Stomach smooth muscle (tissue), 2 donors: Measurements from ENCODE around the gene SOX13.
"Not testable (repeated sequence)": the region's sequence is repeated elsewhere in the genome, so short reads cannot be mapped to it uniquely, and the experiment has no call there.

ENCODE experiments used
- H3K27ac ChIP-seq: one replicate; pipeline ENCODE4 v1.7.0; 2013; ENCODE audit warnings: mild to moderate bottlenecking, low read length, inconsistent platforms
- H3K27me3 ChIP-seq, 2 donors: one replicate each; pipeline ENCODE4 v1.7.0; 2013; ENCODE audit warnings: low read length in 2 of 2; ENCODE audit not compliant: insufficient read depth in 2 of 2, control insufficient read depth in 1 of 2
- H3K36me3 ChIP-seq, 2 donors: one replicate each; pipeline ENCODE4 v1.7.0; 2013; ENCODE audit warnings: low read length in 2 of 2; ENCODE audit not compliant: control insufficient read depth in 2 of 2, insufficient read depth in 2 of 2
- H3K4me1 ChIP-seq: one replicate; pipeline ENCODE4 v1.7.0; 2013; ENCODE audit warnings: low read length; ENCODE audit not compliant: control insufficient read depth, insufficient read depth
- H3K4me3 ChIP-seq, 2 donors: one replicate each; pipeline ENCODE4 v1.7.0; 2013; ENCODE audit warnings: low read length in 2 of 2
- H3K9ac ChIP-seq, 2 donors: one replicate each; pipeline ENCODE4 v1.7.0; 2013; ENCODE audit warnings: low read length in 2 of 2, mild to moderate bottlenecking in 1 of 2
- H3K9me3 ChIP-seq, 2 donors: one replicate each; pipeline ENCODE4 v1.7.0; 2013; ENCODE audit warnings: low read length in 2 of 2; ENCODE audit not compliant: control insufficient read depth in 2 of 2
- donor health status: healthy.
- donor health status: Pancreatic carcinoma.

The SOX13 gene

DNA sequence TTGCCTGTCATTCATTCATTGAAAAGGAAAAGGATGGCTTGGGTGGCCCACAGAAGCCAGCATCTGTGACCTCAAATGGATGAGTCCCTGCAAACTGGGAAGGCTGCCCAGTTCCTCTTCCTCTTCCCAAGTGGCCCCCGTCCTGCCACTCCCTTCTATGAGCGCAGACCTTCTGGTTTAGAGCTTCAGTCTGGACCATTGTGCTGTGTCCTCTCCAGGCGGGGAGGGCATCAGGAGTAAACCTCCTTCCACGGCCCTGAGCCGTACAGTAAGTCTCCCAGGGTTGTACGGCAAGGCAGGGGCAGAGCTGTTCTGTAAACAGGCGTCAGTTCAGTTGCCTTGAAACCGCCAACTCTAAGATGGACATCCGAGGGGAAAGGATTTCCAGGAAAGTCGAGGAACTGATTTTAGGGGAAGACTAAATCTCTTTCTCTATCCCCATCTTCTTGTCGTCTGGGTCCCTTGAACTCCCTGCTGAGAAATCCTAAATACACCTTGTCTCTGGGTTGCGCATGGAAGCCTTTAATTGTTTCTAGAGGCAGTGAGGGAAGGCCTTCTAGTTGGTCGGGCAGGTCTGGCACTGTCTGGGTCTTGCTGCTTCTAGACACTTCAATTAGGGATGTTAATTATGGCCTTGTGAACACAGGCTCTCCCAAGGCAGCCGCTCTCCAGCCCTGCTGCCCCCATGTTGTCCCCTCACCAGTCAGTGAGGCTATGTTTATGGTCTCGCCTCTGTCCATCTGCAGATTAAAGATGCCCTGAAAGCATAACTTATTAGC, 22.1 kb downstream of the SOX13 start:
- Histone ChIP-seq H3K27ac (no peak overlapping the region), H3K36me3 (no peaks in the 10 kb centered on the region), H3K27me3 (peaks cover 0 to 2% of the 10 kb centered on the region in 2 donors), H3K9me3 (no peaks in the 10 kb centered on the region), H3K4me3 (no peak overlapping the region), H3K4me1 (no peaks in the 10 kb centered on the region), H3K9ac (no peak overlapping the region)

DNA sequence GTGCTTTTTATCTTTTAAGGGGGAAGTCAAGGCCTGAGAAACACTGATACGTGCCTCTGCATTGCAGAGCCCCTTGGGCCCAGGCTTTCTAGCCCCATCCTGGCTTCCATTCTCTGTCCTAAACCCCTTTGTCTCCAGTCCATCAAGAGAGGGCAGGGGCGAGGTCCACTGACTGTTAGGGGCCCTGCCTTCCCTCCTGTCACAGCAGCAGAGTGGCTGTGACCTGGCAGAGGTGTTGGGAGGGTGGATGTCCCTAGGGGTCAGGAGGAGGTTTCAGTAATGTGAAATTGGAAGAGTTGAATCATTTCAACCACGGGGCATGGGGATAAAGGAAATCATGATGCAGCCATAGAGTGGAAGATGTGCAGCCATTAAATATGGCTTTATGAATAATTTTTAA, 24.0 kb downstream of the SOX13 start:
- no peaks in the 10 kb centered on the region for H3K36me3 ChIP-seq
- H3K9me3 ChIP-seq = no peaks in the 10 kb centered on the region
- H3K9ac ChIP-seq = no peak overlapping the region
- H3K27me3 ChIP-seq = peaks cover 0 to 2% of the 10 kb centered on the region in 2 donors
- peaks cover 3% of the 10 kb centered on the region for H3K4me1 ChIP-seq
- H3K4me3 ChIP-seq = no peak overlapping the region
- no peak overlapping the region for H3K27ac ChIP-seq

DNA sequence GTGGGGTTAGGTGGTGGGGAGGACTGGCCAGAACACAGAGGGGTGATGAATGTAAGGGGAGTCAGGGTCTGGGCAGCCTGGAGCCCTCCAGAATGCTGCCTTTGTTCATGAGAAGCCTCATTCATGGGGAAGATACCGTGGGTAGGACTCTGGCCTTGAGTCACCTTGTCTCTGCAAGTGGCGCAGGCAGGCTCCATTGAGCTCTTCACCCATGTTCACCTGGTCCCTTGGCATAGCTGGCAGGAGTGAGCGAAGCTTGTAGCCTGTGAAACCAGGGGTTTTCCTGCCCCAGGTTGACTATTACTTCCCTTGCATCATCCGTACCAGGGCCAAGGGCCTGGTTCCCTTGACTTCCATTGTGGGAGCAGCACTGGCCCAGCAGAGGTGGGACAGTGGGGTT, 25.8 kb downstream of the SOX13 start:
- no peaks in the 10 kb centered on the region for H3K36me3 ChIP-seq
- H3K9me3 ChIP-seq = no peaks in the 10 kb centered on the region
- no peak overlapping the region for H3K4me3 ChIP-seq
- H3K27me3 ChIP-seq = peaks cover 0 to 2% of the 10 kb centered on the region in 2 donors
- H3K9ac ChIP-seq = no peak overlapping the region
- H3K27ac ChIP-seq = no peak overlapping the region
- peaks cover 18% of the 10 kb centered on the region for H3K4me1 ChIP-seq

DNA sequence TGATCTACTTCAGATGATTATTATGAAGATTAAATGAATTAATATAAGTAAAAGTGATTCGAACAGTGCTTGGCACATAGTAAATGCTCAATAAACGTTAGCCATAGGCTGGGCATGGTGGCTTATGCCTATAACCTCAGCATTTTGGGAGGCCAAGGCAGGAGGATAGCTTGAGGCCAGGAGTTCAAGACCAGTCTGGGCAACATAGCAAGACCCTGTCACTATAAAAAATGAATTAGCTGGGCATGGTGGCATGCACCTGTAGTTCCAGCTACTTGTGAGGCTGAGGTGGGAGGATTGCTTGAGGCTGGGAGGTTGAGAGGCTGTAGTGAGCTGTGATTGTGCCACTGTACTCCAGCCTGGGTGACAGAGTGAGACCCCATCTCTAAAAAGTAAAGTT, 26.8 kb downstream of the SOX13 start:
- not testable (repeated sequence) for H3K36me3 ChIP-seq, H3K9me3 ChIP-seq, H3K27me3 ChIP-seq, H3K27ac ChIP-seq, H3K4me3 ChIP-seq, H3K9ac ChIP-seq
- peaks cover 21% of the 10 kb centered on the region for H3K4me1 ChIP-seq

DNA sequence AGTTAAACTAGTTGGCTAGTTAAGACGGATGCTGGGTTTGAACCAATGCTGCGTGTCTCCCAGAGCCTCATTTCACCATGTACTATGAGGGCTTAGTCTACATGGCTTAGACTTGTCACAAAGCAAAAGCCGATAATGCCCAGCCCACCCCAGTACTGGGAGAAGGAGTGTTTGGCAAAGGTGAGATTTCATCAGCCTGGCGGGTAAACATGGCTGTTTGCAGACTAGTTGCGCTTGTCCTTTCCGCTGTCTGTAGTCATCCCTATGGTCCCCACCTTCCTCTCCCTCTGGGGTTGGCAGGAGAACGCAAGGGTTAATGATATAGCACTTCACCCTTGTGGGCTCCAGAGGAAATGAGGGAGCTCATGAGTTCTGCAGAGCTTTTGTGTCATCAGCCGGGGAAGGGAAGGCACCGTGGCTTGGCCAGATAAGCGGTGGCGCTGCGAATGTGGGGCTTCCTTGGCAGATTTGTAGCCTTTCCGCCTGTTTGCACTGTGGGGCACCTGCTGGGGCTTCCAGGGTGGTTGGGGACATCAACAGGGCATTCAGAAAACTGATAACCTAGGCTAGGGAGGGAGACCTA, 29.2 kb downstream of the SOX13 start:
- H3K9me3 ChIP-seq = no peaks in the 10 kb centered on the region
- no peak overlapping the region for H3K4me3 ChIP-seq
- no peak overlapping the region for H3K9ac ChIP-seq
- peaks cover 21% of the 10 kb centered on the region for H3K4me1 ChIP-seq
- H3K36me3 ChIP-seq = no peaks in the 10 kb centered on the region
- H3K27me3 ChIP-seq = peaks cover 0 to 2% of the 10 kb centered on the region in 2 donors
- no peak overlapping the region for H3K27ac ChIP-seq

DNA sequence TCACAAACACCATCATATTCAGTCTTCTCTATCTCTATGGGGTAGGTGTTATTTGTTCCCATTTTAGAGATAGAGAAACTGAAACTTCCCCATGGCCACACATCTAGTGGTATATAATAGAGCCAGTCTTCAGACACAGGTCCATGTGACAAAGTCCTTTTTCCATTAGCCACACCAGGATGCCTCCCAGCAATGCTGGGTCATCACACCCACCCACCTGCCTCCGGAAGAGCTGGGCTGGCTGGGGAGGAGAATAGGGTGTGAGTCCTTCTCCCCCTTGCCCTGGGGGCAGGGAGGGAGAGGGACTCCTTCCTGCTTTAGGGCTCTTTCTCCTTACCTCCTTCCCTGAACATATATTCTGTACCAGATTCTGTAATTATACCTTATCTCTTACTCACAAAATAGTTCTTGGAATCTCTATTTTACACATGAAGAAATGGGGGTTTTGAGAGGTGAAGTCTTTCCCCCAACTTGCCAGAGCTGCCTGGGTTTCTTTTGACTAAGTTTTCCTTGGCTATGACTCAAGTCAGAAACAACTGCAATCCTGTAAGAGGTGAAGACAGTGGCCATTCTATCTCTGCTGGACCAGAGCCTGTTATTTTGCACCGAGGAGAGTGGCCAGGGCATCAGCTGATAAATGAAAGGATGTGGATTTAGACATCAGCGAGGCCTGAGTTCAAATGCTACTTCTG, 30.0 kb downstream of the SOX13 start:
- H3K36me3 ChIP-seq = no peaks in the 10 kb centered on the region
- H3K27ac ChIP-seq = no peak overlapping the region
- no peak overlapping the region for H3K4me3 ChIP-seq
- H3K4me1 ChIP-seq = peaks cover 26% of the 10 kb centered on the region
- no peaks in the 10 kb centered on the region for H3K9me3 ChIP-seq
- peaks cover 0 to 2% of the 10 kb centered on the region in 2 donors for H3K27me3 ChIP-seq
- no peak overlapping the region for H3K9ac ChIP-seq

DNA sequence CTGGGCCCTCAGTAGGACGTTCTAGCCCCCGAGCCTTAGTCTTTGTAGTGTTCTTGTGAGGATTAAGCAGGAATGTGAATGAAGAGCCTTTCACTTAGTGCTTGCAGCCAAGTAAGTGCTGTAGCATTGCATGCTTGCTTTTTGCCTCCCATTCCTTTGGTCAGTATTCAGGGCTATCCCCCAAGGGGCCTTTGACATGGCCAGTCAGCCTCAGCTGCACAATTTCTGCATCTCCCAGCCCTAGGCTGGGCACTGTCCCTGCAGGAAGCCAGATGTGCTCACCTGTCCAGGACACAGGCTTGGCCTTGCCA, 30.5 kb downstream of the SOX13 start:
- Histone ChIP-seq H3K4me3 (no peak overlapping the region), H3K27ac (no peak overlapping the region), H3K9ac (no peak overlapping the region), H3K36me3 (no peaks in the 10 kb centered on the region), H3K4me1 (peaks cover 26% of the 10 kb centered on the region), H3K9me3 (no peaks in the 10 kb centered on the region), H3K27me3 (peaks cover 0 to 2% of the 10 kb centered on the region in 2 donors)

DNA sequence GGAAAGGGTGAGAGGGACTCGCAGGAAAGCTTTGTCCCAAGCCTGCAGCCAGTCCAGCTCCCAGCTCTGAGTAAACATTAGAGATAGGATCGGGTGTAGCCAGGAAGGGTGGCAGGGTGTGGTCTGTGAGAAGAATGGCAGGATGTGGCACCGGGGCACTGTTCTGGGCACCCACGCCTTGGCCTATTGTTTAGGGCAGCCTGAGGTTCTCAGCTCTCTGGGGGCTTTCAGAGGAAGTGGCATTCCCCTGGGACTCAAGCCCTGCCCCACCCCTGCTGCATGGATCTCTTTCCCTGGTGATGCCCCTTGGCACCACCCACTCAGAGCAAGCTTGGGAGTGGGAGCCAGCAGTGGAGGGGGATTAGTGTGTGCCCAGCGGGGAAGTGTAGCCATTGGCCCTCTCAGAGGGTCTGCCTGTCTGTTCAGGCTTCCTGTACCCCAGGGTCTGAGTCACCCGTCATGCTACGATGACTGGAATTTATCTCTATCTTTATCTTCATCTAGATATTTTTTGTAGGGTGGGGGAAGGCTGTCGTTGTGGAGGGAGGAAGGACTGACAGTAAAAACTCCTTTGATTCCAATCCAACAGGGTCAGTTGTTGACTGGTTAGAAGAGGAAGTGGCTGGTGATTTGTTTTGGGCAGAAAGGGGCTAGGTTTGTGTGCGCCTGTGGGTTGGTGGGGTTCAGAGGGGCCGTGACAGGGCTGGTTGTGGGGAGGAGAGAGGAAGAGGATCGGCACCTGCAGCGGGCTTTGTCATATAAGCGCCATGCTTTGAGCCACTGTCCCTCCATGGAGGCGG, 31.6 kb downstream of the SOX13 start:
- H3K9ac ChIP-seq = no peak overlapping the region

DNA sequence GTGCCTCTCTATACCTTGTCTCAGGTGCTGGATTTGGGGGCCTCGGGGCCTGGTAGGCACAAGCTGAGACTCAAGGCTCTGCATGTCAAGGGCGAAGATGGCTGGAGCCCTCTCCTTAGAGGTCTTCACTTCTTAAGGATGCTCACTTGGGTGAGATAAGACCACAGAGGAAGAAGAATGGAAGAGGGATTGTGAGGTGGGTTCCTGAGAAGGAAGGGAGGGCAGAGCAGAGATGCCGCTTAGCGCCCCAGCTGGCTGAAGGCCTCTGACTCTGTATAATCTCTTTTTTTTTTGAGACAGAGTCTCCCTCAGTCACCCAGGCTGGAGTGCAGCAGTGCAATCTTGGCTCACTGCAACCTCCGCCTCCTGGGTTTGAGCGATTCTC, 32.2 kb downstream of the SOX13 start:
- peaks cover 26% of the 10 kb centered on the region for H3K4me1 ChIP-seq
- H3K9ac ChIP-seq = no peak overlapping the region
- H3K27me3 ChIP-seq = no peaks in the 10 kb centered on the region
- no peak overlapping the region for H3K4me3 ChIP-seq
- no peaks in the 10 kb centered on the region for H3K36me3 ChIP-seq
- no peak overlapping the region for H3K27ac ChIP-seq
- no peaks in the 10 kb centered on the region for H3K9me3 ChIP-seq

More for the DNA sequence above, 31.6 kb downstream of the SOX13 start:
- Histone ChIP-seq H3K4me3 (no peak overlapping the region), H3K27ac (no peak overlapping the region), H3K27me3 (no peaks in the 10 kb centered on the region), H3K9me3 (no peaks in the 10 kb centered on the region), H3K4me1 (peaks cover 26% of the 10 kb centered on the region), H3K36me3 (no peaks in the 10 kb centered on the region)

DNA sequence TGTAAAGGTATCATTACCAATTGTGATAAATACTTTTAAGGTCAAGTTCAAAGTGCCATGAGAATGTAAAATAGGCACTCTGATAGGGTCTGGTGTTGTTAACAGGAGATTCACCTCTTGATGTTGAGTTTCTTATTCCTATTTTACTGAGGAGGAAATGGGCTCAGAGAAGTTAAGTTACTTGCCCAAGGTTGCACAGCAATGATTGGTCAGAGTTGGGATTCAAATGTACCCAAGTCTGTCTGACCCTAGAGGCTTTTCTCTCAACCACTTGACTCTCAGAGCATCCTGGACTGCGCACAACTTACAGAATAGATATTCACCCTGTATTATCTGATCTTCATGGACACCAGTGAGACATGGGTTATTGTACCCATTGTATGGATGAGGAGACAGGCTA, 33.9 kb downstream of the SOX13 start:
- H3K27me3 ChIP-seq = no peaks in the 10 kb centered on the region
- H3K27ac ChIP-seq = no peak overlapping the region

More for the DNA sequence above, 33.9 kb downstream of the SOX13 start:
- Histone ChIP-seq H3K4me3 (no peak overlapping the region), H3K9ac (no peak overlapping the region), H3K9me3 (no peaks in the 10 kb centered on the region), H3K4me1 (peaks cover 27% of the 10 kb centered on the region), H3K36me3 (no peaks in the 10 kb centered on the region)
